GM19324 (cell line): Measurements from ENCODE around the gene LUZP2.

Experiments
- ATAC-seq: cut with Tn5 transposase; IDR thresholded peaks from one replicate; pipeline ENCODE4 v1.9.1; 2021; ENCODE audit warnings: mild to moderate bottlenecking, moderate library complexity; ENCODE audit not compliant: unreplicated experiment, low FRiP score

LUZP2 gene

DNA sequence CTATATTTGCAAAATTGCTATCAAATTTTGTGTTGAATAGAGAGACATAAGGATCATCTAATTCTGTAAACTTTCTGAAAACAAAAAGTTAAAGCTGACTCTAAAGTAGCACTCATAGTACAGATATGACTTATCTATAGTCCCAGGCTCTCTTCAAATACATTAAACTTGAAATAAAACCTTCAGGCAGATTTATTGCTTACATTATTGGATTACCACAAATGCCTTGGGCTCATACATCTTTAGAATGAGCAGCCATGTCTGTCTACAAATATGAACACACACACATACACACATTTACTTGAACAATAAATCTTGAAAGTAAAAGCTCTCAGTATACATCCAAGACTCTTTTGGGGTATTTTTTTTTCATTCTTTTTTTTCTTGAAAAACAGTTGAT, 207.9 kb downstream of the LUZP2 start:
- no peak for ATAC-seq

GRCh38 chr11:24705474-24705873, 208.6 kb downstream of the LUZP2 start:
- ATAC-seq = no peak

DNA sequence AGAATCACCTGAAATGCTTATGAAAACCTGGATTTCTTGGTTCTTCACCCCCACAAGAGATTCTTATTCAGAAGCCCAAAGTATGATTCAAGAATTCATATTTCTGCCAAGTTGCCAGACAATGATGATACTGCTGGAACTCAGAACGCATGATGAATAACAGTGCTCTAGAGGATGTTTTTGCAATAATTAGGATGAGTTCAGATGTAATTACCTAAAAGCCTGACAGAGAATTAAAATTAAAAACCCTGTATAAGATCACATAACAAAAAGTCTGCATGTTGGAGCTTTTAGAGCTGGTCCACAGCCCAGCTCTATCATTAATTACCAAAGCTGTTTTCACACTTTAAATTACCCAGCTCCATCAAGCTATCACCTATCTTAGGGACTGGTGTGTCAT, 211.8 kb downstream of the LUZP2 start:
- ATAC-seq = no peak

- no peak for ATAC-seq
Observed at GRCh38 chr11:24709928-24710565, 213.2 kb downstream of the LUZP2 start.

DNA sequence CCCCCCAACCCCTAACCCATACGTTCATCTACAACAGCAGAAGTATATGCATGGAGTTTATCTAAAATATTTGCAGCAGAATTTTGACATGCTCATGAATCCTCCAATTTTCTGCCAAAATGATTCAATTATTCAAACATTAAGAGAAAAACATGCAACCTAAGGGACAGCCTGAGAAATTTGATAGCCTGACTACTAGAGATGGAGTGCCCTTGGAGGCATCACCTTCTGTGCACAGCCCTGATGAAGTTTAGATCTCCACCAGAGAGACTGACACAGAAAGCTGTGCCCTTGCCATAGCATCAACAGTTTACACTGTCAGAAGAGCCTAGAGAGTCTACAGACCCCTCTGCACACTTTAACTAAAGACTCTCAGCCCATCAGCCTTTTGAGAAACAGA, 217.7 kb downstream of the LUZP2 start:
- no peak for ATAC-seq

- ATAC-seq = no peak
Observed at GRCh38 chr11:24716403-24716802, 219.6 kb downstream of the LUZP2 start.

DNA sequence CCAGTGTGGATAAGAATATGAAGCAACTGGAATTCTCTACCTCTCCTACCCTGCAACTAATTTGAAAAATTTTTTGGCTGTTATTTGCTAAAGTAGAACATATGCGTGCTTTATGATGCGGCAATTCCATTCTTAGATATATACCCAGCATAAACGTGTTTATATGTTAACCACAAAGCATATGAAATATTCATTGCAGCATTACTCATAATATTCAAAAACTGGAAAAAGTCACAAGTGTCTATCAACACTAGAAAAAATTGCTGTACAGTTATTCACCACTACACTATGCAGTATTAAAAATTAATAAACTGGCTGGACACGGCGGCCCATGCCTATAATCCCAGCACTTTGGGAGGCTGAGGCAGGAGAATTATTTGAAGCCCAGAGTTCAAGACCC, 226.4 kb downstream of the LUZP2 start:
- no peak for ATAC-seq

DNA sequence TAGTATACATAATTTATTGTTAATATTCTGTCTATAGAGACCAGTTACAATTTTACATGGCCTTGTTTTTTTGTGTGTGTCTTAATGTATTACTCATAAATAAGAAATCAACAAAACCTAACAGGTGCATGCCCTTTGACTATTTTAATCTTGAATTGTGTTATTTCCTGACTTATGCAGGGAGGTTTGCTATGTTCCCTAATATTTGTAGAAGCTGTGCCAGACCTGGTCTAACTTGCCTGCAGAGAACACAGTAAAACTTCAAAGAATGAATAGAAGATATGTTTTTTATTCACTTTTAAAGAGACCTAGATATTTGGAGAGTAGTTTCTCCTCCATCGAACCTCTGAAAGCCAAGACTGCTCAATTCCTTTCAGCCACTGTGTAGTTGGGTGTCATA, 234.7 kb downstream of the LUZP2 start:
- no peak for ATAC-seq

DNA sequence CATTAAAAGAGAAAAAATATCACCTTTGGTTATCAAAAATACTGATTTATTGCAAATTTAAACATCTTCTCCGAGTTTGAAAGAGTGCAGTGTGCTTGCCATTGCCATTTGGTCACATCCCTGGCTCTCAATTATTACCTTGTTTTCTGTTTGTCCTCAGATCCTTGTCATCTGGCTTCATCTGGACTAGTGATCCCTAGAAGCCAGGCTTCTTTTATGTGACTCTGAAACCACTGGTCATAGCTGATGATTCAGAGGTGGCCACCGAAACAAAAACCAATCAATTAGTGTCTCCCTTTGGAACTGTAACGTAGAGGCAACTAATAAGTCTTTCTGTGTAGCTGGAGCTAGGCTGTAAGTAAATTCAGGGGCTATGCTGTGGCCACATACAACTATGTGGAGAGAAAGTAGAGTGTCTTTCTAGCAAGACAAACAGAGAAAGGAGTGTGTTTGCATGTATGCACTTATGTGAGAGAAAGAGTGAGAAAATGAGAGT, 237.9 kb downstream of the LUZP2 start:
- ATAC-seq = no peak

DNA sequence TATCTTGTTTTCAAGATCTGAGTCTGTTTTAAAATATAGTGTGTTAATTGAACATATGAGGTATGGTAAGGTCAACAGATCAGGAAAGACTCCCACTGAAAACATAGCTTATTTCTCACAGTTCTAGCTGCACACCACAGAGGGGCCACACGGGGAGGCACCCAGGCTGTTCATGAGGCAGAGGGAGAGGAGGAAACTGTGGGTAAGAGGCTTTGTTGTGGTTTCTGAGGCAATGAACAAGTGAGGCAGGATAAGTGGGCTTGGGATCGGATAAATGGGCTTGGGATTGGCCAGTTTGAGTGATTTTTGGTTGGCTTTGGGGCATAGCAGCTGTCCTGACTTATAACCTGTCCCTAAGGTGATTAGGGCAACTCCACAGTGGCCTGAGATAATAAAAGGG, 242.1 kb downstream of the LUZP2 start:
- ATAC-seq = no peak

DNA sequence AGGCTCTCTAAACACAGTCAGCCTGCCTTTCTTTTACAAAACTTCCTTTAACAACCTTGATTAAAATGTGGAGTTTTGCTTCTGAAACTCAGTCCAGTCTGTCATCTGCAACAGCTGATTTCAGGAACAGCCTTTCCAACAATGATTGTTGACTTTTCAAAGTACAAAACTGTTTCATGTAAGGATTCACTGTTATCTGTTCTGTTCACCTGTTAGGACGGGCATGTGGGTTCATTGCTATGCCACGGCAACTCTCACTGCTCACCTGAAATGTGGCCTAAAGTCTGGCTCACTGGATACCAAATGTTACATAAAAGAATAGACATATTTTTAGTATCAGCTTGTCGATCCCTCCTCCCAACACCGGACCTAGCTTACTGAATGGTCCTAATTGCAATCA, 242.8 kb downstream of the LUZP2 start:
- no peak for ATAC-seq

- ATAC-seq = no peak
Observed at GRCh38 chr11:24747275-24748251, 250.7 kb downstream of the LUZP2 start.

- no peak for ATAC-seq
Observed at GRCh38 chr11:24748261-24748660, 251.4 kb downstream of the LUZP2 start.

DNA sequence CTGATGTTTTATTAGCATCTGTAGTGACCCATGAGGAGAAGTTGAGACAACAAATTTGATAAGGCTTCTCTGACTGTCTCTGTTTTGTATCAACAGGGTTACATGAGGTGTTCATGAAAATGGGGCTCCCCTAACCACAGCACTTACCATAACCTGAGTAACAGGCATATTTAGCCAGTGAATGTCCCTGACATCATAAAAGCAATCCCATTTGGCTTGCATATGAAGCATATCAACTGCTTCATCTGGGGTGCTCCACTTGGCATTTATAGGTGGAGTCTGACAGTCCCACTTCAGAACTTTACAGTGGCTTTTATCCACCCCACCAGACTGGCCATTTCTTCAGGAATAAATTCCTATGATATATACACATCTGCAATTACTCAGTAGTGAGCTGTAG, 257.6 kb downstream of the LUZP2 start:
- no peak for ATAC-seq

DNA sequence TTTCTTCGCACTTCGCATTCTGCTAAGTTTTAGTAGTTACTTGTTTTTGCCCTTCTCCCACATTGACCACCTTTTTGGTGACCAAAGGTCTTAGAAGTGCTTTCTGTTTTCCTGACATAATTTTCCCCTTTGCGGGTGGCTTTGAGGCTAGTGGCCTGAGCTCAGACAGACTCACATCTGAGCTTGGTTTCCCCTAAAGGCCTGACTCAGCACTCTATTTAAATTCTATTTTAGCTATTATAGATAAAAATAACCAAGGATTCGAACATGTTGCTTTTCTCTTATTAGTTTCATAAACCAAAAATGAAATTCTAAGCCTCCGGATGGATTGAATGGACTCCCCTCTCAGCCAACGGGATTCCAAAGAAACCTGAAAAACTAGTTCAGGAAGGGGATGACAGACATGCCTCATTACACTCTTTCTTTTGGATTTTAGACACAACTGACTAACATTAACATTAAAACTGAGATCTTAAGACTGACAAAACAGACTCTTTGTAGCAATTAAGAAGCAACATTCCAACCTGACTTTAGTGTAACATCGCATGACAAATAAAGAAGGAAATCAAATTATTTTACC, 258.5 kb downstream of the LUZP2 start:
- no peak for ATAC-seq

GRCh38 chr11:24759742-24760141, 262.9 kb downstream of the LUZP2 start:
- no peak for ATAC-seq

DNA sequence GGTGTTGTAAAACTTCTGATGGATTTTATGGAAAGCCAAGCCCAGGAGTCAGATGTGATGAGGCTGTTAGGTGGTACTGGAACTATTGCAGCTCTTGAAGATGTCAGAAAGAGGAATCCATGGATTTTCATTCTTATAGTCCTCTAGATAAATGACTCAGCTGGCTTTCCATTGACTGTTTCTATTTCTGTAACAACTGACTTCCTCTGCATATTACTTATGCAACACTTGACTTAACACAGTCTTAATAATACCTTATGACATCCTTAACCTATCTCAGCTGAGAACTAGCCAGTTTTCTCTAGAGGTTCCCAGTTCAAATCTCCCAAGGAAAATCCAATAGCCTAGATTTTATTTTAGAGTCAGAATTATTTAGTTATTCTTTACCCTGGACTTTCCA, 263.8 kb downstream of the LUZP2 start:
- ATAC-seq = no peak

DNA sequence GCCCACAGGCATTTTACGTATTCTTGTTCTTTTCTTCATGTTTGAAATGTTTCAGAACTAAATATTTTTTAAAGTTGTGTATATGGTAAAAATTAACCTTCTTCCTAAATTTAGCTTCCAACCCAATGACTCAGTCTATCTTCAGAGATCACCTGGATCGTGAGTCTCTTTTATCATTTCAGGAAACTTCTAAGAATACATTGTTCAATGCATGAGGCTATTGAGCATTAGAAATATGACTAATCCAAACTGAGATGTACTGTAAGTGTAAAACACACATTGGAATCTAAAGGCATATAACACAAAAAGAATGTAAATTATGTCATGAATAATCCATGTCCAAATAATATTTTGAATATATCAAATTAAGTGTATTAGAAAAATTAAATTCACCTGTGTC, 265.2 kb downstream of the LUZP2 start:
- no peak for ATAC-seq

DNA sequence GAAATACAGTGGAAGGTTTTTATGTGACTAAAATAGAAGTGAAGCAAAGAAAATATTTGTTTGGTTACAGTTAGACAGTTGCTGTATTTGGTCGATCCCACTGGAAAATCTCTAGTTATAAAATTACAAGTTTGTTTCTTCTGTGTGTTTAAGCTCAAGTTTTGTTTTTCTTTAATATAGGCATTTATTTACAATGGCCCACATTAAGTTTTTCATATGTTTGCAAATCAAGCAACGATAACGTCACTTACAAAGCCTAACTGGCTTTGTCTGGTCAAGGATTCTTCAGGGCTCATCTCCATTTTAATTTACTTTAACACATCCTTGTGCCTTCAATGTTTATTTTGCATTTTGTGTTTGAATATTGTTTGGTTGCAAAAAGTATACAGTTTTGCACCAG, 270.6 kb downstream of the LUZP2 start:
- no peak for ATAC-seq

- ATAC-seq = no peak
Observed at GRCh38 chr11:24773322-24773721, 276.5 kb downstream of the LUZP2 start.

DNA sequence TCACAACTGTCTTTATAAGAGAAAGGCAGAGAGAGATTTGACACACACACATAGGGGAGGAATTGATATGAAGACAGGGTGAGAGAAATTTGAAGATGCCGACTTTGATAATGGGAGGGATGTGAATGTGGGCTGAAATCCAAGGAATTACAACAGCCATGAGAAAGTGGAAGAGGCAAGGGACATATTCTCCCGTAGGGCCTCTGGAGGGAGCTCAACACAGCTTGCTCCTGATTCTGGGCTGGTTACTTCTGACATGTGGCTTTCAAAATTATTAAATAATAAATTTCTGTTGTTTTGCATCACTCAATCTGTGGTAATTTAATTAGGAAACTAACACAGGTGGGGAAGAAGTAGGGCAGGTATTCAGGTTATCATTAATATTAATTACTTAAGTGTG, 282.9 kb downstream of the LUZP2 start:
- no peak for ATAC-seq
